GM21528 (cell line): Measurements from ENCODE around the gene PRDM15.

Experiments
- ATAC-seq: cut with Tn5 transposase; IDR thresholded peaks from one replicate; pipeline ENCODE4 v1.9.1; 2021; ENCODE audit warnings: mild to moderate bottlenecking, moderate library complexity; ENCODE audit not compliant: unreplicated experiment, low FRiP score

PRDM15 gene, protein sequence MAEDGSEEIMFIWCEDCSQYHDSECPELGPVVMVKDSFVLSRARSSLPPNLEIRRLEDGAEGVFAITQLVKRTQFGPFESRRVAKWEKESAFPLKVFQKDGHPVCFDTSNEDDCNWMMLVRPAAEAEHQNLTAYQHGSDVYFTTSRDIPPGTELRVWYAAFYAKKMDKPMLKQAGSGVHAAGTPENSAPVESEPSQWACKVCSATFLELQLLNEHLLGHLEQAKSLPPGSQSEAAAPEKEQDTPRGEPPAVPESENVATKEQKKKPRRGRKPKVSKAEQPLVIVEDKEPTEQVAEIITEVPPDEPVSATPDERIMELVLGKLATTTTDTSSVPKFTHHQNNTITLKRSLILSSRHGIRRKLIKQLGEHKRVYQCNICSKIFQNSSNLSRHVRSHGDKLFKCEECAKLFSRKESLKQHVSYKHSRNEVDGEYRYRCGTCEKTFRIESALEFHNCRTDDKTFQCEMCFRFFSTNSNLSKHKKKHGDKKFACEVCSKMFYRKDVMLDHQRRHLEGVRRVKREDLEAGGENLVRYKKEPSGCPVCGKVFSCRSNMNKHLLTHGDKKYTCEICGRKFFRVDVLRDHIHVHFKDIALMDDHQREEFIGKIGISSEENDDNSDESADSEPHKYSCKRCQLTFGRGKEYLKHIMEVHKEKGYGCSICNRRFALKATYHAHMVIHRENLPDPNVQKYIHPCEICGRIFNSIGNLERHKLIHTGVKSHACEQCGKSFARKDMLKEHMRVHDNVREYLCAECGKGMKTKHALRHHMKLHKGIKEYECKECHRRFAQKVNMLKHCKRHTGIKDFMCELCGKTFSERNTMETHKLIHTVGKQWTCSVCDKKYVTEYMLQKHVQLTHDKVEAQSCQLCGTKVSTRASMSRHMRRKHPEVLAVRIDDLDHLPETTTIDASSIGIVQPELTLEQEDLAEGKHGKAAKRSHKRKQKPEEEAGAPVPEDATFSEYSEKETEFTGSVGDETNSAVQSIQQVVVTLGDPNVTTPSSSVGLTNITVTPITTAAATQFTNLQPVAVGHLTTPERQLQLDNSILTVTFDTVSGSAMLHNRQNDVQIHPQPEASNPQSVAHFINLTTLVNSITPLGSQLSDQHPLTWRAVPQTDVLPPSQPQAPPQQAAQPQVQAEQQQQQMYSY

DNA sequence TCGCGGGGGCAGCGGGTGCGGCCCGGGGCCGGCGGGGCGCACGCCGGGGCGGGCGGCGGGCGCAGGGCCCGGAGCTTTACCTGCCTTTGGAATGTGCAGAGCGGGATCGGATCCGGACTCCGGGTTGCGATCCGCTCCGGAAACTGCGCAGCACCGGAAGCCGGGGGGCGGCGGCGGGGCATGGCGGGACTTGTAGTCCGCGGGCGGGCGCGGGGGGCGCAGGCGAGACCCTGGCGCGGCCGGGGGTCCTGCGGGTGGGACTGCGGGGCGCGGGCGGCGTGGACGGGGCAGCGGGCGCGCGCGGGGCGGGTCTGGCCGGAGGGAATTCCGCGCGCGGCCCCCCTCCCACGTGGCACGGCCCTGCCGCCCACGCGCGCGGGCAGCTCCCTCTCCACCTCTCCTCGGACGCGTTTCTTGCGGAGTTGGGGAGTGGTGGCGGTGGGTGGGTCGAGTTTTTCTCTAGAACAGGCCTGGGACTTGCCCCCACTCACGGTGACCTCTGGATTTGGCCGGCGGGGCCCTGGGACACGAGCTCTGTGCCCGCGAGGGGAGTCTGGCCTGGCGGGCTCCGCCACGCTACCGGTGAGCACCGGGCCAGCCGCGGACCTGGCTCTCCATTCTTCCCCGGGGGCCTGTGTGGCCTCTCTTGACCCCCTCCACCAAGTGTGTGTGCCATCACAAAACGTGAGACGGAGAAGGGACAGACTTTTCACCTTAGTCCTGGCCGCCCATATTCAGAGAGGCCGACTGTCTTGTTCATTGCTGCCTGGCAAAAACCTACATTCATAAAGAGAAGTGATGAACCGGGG lies at the start of gene PRDM15:
Gene PRDM15 (minus strand): TSS at position 155 of the 809 bp plus-strand sequence. CDS start 18,981 bp downstream, outside the sequence.
- ATAC-seq: peak; percentile 62

DNA sequence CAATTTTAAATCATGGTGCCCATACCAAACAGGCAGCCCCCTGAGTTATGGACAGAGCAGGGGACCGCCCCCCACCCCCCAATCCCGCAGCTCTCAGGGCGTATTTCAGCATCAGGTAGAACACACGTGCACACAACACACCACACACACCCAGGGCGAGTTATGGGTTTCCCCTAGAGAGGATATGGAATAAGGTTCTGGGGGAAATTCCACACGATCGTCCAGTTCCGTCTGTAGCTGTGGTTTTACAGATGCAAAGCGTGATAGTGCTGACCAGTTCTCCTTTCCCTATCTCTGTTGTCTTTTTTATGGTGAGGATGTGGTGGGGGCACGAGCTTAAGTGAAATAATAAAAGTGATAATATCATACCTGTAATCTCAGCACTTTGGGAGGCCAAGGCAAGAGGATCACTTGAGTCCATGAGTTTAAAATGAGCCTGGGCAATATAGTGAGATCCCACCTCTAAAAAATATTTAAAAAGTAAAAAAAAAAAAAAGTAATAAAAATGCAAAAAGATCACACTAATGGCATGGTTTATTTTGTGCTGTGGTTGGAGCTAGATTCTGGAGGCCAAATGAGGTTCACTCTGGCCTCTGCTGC lies 49.6 kb upstream of the PRDM15 start:
- no peak for ATAC-seq

DNA sequence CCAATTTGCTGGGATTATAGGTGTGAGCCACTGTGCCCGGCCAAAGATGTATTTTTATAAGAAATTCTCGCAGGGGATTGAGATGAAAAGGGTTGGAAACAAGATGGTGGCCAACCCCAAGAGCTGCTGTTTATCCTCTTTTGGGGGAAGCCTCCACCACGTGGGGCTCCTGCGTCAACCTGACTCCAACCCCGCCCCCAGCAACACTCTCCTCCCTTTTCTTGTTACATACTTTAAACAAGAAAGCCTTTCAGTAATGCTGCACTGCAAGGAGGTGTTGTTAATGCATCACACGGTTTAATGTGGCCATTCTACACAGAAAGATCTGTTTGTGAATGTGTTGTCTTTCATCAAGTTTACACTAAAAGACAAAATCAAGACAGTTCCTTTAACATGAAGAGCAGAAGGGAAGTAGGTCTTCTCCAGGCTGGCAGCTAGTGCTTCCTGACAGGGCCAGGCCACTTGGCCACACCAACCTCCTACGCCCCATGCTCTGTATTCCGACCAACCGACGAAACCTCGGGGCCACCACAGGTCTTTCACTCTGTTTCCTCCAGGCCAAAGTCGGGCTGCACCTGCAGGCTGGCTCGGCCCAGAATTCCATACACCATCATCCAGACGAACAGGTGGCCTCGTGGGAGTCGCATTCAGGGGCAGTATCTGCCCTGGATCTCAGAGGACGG lies 48.7 kb upstream of the PRDM15 start:
- no peak for ATAC-seq

GRCh38 chr21:41926807-41927171 lies 47.6 kb upstream of the PRDM15 start:
- no peak for ATAC-seq

DNA sequence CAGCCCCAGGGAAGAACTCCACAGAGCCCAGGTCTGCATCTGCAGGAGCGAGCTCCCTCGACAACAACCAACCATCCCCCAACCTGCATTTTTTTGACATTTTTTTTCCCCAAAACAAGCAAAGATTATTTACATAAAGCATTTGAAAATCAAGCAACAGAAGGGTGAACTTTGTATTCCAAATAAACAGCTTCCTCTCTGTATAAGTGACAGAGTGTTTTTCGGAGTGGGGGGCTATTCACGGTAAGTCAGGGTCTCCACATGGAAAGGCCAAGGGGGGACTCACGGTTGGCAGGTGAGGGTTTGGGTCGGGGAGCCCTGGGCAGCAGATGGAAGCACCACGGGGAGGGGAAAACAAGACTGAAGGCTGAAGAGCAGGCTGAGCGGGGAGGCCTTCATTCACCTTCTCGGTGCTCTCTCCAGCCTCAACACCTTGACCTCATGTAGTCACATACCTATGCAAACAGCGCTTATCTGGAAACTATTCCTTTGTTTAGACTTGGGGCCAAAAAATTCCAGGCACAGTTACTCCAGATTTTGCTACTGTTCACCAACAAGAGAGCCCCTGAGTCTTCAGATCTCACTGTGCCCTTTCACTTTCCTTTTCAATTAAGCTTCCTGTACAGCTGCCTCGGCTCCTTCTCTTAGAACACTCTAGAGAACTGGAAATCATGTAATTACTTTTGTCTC lies 47.1 kb upstream of the PRDM15 start:
- ATAC-seq: no peak

GRCh38 chr21:41925767-41926116 lies 46.6 kb upstream of the PRDM15 start:
- no peak for ATAC-seq

GRCh38 chr21:41924368-41924754 lies 45.2 kb upstream of the PRDM15 start:
- no peak for ATAC-seq

GRCh38 chr21:41923631-41924367 lies 44.7 kb upstream of the PRDM15 start:
- no peak for ATAC-seq

DNA sequence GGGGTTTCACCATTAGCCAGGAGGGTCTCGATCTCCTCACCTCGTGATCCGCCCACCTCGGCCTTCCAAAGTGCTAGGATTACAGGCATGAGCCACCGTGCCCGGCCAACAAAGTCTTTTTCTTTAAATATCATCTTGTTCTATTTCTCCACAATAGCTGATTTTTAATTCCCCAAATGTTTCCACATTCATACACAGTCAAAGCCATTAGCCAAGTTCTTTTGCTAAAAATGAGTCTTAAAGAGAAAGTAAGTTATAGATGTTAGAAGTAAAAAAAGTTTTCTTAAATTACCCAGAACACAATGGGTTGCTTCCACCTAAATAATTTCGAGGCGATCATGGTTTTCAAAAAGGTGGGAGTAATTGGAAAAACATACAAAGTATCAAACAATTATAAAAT lies 44.0 kb upstream of the PRDM15 start:
- no peak for ATAC-seq

DNA sequence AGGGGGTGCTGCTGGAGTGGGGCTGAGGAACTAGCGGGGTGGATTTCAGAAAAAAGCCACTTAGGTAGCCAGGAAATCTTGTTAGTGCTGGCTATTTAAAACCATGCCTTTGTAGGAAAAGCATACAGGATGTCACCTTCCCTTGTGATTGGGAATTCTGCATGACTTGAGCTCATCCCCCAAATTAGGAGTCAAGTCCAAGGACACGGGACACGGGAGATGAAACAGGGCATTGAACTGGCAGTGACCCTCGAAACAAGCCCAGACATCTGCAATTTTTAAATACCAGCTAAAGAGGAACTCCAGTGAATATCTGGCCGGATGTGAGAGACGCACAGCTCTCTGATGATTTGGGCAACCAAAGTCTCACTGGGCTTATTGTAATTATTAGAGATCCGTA lies 41.9 kb upstream of the PRDM15 start:
- no peak for ATAC-seq

DNA sequence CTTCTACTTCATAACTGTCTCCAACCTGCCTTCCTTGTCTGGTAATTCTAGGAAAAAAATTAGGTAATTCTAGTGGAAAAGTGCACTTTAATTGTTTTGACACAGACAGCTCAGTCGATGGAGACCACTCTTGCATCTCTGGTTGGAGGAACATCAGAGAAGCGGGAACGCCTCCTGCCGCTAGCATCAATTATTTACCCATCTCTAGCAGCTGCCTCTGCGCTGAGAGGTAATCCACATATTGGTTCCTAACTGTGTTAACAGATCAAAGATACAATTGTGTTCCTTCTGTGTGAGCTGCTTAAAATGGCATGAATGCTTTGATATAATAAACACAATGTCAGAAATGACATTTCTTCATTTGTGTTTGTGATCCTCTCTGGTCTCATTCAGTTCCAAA lies 41.3 kb upstream of the PRDM15 start:
- no peak for ATAC-seq

DNA sequence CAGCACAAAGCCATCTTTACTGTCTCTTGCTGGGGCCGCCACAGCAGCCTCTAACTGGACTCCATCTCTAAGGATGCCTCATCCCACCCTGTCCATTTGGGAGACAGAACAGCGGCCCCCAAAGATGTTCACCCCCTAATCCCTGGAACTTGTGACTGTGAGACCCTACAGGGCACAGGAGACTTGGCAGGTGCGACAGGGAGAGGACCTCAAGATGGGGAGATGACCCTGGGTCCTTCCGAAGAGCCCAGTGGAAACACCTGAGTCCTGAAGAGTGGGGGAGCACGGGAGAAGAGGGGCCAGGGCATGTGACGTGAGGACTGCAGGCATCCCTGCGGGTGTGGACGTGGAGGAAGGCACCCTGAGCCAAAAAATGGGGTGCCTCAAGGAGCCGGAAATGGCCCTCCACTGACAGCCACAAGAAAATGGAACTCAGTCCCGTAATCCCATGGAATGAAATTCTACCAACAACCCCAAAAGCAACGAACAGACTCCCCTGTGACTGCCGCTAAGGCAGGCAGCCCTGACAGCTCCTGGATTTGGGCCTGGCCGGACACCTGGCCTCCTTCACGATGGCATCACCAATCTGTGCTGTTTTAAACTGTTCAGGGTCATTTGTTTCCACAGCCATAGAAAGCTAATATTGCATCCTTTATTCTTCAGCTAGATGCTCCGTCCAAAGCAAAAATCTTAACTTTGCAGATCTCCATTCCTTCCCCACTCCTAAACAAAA lies 40.7 kb upstream of the PRDM15 start:
- no peak for ATAC-seq

- no peak for ATAC-seq
These were observed 39.6 kb upstream of the PRDM15 start for GRCh38 chr21:41918561-41919358.

DNA sequence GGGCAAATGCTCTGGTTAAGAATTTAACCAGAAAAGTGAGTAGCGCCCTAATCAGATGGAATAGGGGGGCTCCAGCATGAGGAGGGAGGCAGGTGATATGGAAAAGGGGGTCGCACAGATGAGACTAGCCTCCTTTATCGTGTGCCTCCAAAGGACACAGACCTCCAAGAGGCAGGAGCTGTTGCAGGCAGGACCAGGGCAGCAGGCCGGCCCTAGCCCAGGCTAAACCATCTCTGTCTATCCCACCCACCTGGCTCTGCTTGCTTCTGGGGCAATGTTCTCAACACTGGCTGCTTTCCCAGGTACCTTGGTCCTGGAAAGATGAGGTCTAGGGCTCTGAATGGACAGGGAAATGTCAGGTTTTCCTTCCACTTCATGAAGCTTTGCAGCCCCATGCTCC lies 38.4 kb upstream of the PRDM15 start:
- no peak for ATAC-seq

DNA sequence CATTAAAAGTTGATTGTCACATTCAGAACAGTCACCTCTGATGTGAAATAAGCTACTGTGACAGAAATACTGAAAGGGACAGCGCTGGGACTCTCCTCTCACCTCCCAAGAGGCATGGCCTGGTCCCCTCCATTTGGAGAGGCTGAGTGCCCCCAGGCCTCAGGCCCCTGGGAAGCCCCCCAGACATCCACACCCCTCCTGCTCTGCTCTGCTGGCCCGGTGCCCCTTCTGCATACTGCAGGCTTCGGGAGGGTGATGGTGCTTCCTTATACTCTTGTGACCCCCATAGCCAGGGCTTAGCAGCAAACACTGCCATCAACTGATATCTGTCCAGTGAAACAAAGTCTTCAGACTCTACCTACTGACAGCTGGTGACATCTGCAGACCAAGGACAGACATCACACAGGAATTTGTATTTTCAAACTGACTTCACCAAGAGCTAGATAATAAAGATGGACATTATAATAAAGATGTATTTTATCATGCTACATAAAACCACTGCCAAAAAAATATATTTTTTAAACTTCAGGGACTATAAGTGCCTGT lies 37.8 kb upstream of the PRDM15 start:
- no peak for ATAC-seq

DNA sequence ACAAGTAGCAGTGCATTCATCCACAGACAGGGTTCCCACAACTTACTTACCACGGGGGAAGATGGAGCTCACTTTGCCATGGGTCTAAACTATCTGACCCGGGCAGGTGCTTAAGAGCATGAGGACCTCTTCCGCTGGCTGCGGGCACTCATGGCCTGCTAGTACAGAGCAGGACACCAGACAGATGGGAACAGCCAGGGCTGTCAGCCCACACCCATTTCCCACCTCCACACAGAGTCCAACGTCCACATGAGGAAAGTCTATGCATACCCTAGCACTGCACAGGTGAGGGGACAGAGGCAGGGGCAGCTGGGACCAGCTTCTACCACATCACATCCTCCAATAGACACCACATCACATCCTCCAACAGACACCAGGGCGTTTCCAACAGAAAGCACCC lies 35.8 kb upstream of the PRDM15 start:
- no peak for ATAC-seq

GRCh38 chr21:41914358-41914757 lies 35.2 kb upstream of the PRDM15 start:
- ATAC-seq: no peak
